Measurements from ENCODE around the gene RAB20. TPM values are rescaled to one million over a fixed set of nuclear protein-coding genes. Genes with fewer than 3 reads are reported as not detected.
A peak's percentile ranks its signal among the peaks of the same experiment; 100 is the strongest.

RAB20 gene
- total RNA-seq, 1 donor from 2014 or later: 51.3 TPM

GRCh38 chr13:110524541-110525257 is 36.8 kb downstream of the RAB20 start:
- no peaks in the 10 kb centered on the region for H3K9me3 ChIP-seq
- TF ChIP-seq CTCF (IDR thresholded peaks at IDR 0.05): no peak
- H3K4me1 ChIP-seq: peaks cover 86% of the 10 kb centered on the region
- peaks cover 12% of the 10 kb centered on the region for H3K36me3 ChIP-seq
- intact Hi-C loops (cut with DNase I): no loop called here
- H3K27ac ChIP-seq: peak overlapping the region; percentile 44
- no peaks in the 10 kb centered on the region for H3K27me3 ChIP-seq (ENCODE audit: low read depth)
- peak; percentile 28 to 59 for ATAC-seq
- H3K4me3 ChIP-seq: no peak overlapping the region
- DNase-seq: peak; percentile 76

GRCh38 chr13:110523838-110524540 is 37.5 kb downstream of the RAB20 start:
- H3K4me3 ChIP-seq: no peak overlapping the region
- H3K36me3 ChIP-seq: peaks cover 16% of the 10 kb centered on the region
- H3K27ac ChIP-seq: peak overlapping the region; percentile 37
- DNase-seq: no peak
- peaks cover 84% of the 10 kb centered on the region for H3K4me1 ChIP-seq
- no peaks in the 10 kb centered on the region for H3K27me3 ChIP-seq (ENCODE audit: low read depth)
- intact Hi-C loops (cut with DNase I): no loop called here
- H3K9me3 ChIP-seq: no peaks in the 10 kb centered on the region
- ATAC-seq: no peak
- TF ChIP-seq CTCF (IDR thresholded peaks at IDR 0.05): no peak

DNA sequence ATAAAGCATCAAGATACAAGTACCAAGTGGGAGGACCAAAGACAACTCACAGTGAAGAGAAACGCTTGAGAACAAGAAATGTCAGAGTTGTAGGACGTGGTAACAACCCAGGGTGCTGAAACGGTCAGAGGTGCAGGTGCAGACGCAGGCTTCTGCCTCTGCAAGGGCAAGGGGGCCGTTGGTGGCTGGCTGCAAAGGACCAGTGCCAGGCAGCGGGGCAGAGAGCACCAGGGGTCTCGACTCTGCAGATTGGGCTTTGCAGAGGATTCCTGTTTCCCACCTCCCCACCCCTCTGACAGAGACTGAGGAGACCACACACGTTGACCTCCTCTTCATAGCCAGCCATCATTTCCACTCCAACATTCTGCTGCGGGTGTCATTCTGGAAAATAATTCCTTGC is 38.3 kb downstream of the RAB20 start:
- intact Hi-C loops (cut with DNase I): no loop called here
- H3K9me3 ChIP-seq: no peaks in the 10 kb centered on the region
- peaks cover 16% of the 10 kb centered on the region for H3K36me3 ChIP-seq
- DNase-seq (no peak), ATAC-seq (no peak)
- H3K27me3 ChIP-seq (ENCODE audit: low read depth): no peaks in the 10 kb centered on the region
- H3K4me1 ChIP-seq: peaks cover 82% of the 10 kb centered on the region
- H3K4me3 ChIP-seq: no peak overlapping the region
- no peak overlapping the region for H3K27ac ChIP-seq
- TF ChIP-seq CTCF (IDR thresholded peaks at IDR 0.05): no peak

- no peaks in the 10 kb centered on the region for H3K9me3 ChIP-seq
- intact Hi-C loops (cut with DNase I): no loop called here
- H3K4me3 ChIP-seq: no peak overlapping the region
- H3K4me1 ChIP-seq: peaks cover 82% of the 10 kb centered on the region
- ATAC-seq (no peak), DNase-seq (no peak)
- no peak for TF ChIP-seq CTCF (IDR thresholded peaks at IDR 0.05)
- peaks cover 16% of the 10 kb centered on the region for H3K36me3 ChIP-seq
- H3K27ac ChIP-seq: no peak overlapping the region
- H3K27me3 ChIP-seq (ENCODE audit: low read depth): no peaks in the 10 kb centered on the region
These were observed 38.8 kb downstream of the RAB20 start for GRCh38 chr13:110522721-110523120.

GRCh38 chr13:110521946-110522345 is 39.6 kb downstream of the RAB20 start:
- Histone ChIP-seq H3K27me3 (ENCODE audit: low read depth) (no peaks in the 10 kb centered on the region), H3K36me3 (peaks cover 16% of the 10 kb centered on the region), H3K4me1 (peaks cover 82% of the 10 kb centered on the region), H3K9me3 (no peaks in the 10 kb centered on the region), H3K27ac (peak overlapping the region; percentile 72), H3K4me3 (no peak overlapping the region)
- intact Hi-C loops (cut with DNase I): no loop called here
- DNase-seq: peak; percentile 68
- TF ChIP-seq CTCF (IDR thresholded peaks at IDR 0.05): no peak
- ATAC-seq: peak in 1 of 2 donors; percentile 29
